Measurements from ENCODE around the gene SYT17.

DNA sequence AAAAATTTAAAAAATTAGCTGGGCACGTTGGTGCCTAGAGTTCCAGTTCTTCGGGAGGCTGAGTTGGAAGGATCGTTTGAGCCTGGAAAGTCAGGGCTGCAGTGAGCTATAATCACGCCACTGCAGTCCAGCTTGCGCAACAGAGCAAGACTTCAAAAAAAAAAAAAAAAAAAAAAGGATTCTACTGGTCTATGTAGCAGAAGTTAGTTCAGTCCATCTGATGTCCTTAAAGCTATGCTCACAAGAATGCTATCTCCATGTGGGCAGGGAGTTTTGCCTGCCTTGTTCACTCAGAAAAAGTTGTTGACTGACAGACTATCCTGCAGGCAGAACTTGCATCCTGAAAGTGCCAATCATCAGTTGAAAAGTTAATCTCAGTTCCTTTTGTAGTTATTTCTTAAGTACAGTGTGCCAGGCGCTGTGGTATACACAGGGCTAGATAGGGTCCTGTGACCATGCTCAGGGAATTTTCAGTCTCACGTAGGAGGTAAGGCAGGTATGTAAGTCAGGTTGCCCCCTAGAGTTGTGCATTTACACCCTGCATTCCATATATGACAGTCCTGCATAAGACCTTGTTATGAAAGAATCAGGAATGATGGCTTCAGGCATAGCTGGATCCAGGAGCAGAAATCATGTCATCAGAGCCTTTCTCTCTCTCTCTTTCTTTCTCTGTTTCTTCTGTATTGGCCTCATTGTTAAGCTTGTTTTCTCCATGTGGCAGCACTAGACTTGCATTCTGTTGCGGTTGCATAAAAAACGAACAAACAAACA is 7.6 kb downstream of the SYT17 start:
- TF ChIP-seq, protein P1, sequence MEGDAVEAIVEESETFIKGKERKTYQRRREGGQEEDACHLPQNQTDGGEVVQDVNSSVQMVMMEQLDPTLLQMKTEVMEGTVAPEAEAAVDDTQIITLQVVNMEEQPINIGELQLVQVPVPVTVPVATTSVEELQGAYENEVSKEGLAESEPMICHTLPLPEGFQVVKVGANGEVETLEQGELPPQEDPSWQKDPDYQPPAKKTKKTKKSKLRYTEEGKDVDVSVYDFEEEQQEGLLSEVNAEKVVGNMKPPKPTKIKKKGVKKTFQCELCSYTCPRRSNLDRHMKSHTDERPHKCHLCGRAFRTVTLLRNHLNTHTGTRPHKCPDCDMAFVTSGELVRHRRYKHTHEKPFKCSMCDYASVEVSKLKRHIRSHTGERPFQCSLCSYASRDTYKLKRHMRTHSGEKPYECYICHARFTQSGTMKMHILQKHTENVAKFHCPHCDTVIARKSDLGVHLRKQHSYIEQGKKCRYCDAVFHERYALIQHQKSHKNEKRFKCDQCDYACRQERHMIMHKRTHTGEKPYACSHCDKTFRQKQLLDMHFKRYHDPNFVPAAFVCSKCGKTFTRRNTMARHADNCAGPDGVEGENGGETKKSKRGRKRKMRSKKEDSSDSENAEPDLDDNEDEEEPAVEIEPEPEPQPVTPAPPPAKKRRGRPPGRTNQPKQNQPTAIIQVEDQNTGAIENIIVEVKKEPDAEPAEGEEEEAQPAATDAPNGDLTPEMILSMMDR (IDR thresholded peaks at IDR 0.05), result no peak
- TF ChIP-seq POLR2AphosphoS5 (IDR thresholded peaks at IDR 0.05; ENCODE audit: insufficient read depth in 1 of 2, low read depth in 1 of 2) (no peak), POLR2A (IDR thresholded peaks at IDR 0.05) (no peak)

Data from vagina (tissue), 2 donors.